ENCODE measurements around the gene TENM4. TPM values are rescaled to one million over a fixed set of nuclear protein-coding genes. Genes with fewer than 3 reads are reported as not detected.
A peak's percentile ranks its signal among the peaks of the same experiment; 100 is the strongest.

TENM4 gene
- total RNA-seq, 1 donor from 2014 or later: not detected

DNA sequence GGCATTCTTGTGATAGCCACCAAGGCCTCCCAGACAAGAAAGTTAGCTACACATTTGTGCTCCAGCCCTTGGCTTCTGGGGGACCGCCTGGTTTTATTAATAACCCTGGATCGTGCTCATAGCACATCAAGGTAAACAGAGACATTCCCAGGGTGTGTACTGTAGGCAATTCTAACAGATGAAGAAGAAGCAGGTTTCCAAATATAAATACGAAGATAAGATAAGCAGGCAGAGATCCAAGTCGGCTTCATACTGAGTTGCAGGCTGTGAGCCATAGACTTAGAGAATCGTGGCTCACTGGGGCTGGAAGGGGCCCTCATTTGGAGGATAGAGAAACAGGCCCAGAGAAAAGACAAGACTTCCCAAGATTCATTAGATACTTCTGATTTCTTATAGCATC, 131.4 kb downstream of the TENM4 start:
- no peak for DNase-seq (ENCODE audit: low read depth in 2 of 2)

DNA sequence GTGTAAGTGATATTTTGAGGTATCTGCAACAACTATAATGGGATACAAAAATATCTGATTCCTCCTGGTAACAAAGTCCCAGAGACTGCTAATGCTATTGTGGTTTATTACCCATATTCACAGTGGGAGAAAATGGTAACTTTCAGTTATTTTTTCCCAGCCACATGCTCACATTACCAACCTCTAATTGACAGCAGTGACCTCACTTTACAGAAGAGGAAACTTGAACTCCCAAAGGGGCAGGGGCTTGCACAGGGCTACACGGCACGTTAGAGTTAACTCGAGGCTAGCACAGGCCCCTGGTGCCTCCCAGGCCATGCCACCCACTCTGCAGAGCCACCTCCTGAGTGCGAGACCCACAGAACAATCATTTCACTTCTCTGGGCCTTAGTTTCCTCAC, 132.4 kb downstream of the TENM4 start:
- no peak for DNase-seq (ENCODE audit: low read depth in 2 of 2)

GRCh38 chr11:79304599-79305212, 136.1 kb downstream of the TENM4 start:
- DNase-seq (ENCODE audit: low read depth in 2 of 2): peak in 1 of 2 donors; percentile 4

DNA sequence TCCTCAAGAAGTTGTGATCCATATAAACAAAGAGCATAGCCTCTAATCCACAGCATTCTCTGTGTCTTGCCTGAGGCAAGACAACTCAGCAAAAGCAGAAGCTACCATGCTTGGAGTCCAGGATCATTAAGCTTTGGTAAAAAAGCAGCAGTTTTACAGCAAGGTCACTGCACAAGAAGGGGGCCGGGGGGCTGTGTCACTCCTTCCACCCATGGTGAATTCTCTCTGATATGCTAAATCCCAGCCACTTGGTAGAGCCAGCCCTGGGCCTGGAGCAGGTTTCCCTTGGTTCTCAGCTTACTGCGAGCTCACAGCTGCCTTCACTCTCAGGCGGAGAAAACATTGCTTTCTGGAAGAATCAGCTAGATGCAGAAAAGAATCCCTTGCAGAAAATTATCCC, 144.7 kb downstream of the TENM4 start:
- DNase-seq (ENCODE audit: low read depth in 2 of 2): no peak

DNA sequence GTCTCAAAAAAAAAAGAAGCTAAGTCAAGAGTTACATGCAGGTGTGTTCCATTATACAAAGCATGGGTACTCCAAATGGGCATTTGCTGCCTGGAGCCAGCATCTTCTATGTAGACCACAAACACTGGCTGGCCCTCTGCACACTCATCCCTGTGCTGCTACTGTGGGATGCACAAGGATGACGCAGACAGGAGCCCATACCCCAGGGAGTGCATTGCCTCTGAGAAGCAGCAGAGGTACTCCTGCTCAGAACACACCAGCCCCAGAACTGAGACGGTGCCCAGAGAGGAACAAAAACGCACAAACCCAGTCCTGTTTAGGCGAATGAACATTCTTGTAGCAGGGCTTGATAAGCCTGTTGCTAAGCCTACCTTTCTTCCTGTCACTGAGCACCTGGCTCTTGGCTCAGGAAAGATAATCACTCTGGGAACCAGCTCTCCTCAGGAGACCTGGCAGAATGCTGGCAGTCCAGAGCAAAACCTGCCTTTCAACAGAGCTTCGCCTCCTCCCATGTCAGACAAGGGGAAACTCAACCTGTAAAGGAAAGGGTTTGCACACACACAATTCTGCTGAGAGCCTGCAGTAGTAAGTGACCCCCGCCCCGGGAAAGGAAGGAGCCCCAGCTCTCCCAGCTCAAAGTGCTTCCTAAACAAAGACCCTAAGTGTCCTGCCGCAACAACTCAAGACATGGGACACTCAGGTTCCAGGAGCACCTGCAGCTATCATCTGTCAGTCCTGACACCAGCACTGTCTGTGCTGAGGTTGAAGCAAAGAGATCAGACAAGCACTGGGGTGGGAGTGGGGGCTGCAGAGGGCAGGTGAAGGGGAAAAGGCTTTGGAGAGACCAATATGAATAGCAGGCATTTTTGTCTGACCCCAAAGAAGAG, 145.7 kb downstream of the TENM4 start:
- DNase-seq (ENCODE audit: low read depth in 2 of 2): no peak

- no peak for DNase-seq (ENCODE audit: low read depth in 2 of 2)
Measured at GRCh38 chr11:79291948-79292347, 148.9 kb downstream of the TENM4 start.

DNA sequence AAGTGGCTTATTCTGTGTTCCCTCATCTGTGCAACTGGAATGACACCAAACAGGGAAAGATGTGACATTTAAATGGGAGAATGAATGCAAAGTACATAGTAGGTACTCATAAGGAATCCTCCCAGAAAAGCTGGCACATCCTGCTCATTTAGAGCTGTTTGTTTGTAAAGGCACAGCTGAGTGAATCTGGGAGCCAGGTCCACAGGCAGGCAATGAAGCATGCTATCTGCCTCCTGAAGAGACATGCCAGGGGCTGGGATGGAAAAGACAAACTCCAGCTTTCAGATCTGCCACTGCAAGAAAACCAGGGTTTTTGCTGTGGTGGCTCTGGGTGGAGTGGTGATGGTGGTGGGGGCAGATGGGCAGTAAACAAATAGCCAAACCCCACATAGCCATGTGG, 150.1 kb downstream of the TENM4 start:
- DNase-seq (ENCODE audit: low read depth in 2 of 2): no peak

GRCh38 chr11:79287952-79288351, 152.9 kb downstream of the TENM4 start:
- DNase-seq (ENCODE audit: low read depth in 2 of 2): no peak

DNA sequence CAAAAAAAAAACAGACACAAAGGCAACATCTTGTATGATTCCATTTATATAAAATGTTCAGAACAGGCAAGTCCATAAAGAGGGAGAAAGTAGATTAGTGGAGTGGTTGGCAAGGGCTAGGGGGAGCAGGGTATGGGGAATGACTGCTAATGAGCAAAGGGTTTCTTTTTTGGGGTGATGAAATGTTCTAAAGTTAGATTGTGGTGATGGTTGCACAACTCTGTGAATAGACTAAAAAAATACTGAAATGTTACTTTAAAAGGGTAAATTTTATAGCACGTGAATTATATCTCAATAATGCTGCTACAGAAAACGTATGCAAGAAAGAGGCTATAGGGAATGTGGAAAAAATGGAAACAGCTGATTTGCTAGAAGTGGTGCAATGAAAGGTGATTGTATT, 155.1 kb downstream of the TENM4 start:
- no peak for DNase-seq (ENCODE audit: low read depth in 2 of 2)

- DNase-seq (ENCODE audit: low read depth in 2 of 2): no peak
Measured at GRCh38 chr11:79276736-79277325, 164.0 kb downstream of the TENM4 start.

DNA sequence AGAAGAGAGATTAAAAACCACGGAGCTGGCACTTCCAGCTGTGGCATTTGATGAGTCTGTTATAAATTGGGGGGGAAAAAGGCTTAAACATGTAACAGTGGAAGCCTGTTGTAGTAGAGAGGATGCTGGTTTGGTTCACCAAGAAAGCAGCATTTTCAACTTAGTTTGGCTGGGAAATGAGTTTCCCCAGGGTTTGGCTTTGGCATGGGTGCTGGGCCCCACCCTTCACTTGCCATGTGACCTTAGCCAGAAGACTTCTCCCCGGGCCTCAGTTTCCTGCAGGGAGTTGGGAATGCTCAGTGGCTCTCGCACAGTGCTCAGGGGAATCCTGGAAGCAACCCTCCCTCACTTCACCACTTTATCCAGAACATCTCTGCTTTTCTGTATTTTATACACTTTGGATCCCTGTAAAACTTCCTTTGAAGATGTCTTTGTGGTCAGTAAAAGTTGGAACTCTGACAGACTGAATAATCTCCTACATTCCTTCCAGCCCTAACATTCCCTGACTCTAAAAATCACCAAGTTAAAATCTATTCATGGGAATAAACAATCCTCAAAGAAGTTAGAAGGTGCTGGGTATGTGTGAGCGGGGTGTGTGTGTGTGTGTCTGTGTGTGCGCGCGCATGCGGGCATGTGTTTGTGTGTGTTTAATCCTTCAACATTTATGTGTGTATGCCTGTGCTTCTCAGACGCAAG, 166.0 kb downstream of the TENM4 start:
- no peak for DNase-seq (ENCODE audit: low read depth in 2 of 2)

- no peak for DNase-seq (ENCODE audit: low read depth in 2 of 2)
Measured at GRCh38 chr11:79273781-79274180, 167.0 kb downstream of the TENM4 start.

GRCh38 chr11:79269611-79270307, 171.1 kb downstream of the TENM4 start:
- no peak for DNase-seq (ENCODE audit: low read depth in 2 of 2)

DNA sequence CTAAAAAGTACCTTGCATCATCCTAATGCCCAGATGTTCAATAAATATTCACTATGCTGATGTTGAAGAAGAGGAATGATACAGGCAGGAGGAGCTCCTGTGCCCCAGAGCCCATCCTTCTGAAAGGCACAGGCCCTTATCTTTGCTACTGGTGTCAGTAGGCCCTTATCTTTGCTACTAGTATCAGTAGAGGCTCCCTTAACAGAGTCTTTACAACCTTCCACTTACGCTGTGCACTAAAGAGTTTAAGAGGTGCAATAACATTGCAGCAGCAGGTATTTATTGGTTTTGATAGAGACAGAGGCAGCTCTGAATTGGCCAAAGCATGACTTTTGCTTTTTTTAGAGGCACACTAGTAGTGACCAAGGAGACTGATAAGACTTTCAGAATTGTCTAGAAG, 174.4 kb downstream of the TENM4 start:
- no peak for DNase-seq (ENCODE audit: low read depth in 2 of 2)

DNA sequence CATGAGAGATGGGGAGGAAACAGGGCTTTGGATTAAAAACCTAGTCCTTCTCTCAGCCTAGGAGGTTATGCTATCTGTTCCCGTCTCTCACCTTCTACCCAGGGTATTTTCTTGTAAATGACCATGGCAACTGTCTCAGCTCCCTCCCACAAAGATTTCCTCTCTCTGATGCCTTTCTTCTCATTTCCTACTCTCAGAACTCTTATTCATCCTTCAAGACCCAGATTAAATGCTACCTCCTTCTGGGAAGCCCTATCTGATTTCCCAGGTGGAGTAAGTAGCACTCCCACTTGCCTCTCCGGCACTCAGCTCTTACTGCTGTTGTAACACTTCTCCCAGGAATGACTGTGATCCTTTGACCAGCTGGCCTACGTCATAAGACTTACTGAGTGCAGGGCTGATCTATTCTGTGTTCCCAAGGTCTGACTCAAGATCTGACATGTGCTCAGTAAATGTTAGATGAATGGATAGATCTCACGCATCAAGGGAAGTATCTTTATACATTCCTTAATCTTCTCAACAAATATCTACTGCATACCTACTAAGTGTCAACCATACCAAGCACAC, 175.0 kb downstream of the TENM4 start:
- DNase-seq (ENCODE audit: low read depth in 2 of 2): peak in 1 of 2 donors; percentile 3

GRCh38 chr11:79264284-79264683, 176.5 kb downstream of the TENM4 start:
- no peak for DNase-seq (ENCODE audit: low read depth in 2 of 2)

DNA sequence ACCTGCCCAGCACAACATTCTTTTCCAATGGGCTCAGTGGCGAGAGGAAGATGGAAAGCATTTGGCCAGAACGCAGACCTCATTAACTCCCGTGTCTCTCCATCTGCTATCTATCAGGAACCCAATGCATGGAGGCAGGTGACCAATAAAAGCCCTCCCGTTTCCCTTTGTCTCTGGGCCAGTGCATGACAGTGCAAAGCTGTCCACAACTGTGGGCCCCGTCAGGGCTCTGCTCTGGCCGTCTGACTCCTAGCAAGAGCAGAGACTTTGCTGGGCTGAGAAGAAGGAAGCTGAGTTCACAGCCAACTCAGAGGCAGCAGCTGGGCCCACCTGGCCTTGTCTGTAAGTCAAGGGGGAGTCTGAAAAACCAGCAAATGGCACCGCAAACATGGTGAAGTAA, 177.8 kb downstream of the TENM4 start:
- no peak for DNase-seq (ENCODE audit: low read depth in 2 of 2)

DNA sequence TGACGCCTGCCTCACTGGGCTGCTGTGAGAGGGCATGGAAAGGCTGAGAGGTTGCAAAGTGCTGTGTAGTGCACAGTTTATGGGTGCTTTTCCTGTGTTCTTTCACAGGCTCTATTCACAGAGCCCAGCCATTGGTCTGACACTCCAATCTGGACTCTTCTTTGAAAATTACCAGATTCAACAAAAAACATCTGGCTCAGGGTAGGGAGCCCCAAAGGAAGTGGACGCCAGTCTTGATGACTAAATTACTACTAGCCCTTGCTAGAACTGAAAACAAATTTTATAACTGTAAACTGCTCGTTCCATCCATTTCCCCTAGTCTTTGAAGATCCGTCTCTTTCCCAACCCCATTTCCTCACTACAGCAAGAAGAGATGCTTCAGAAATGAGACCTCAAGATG, 178.6 kb downstream of the TENM4 start:
- no peak for DNase-seq (ENCODE audit: low read depth in 2 of 2)

- DNase-seq (ENCODE audit: low read depth in 2 of 2): no peak
Measured at GRCh38 chr11:79261684-79262083, 179.1 kb downstream of the TENM4 start.

DNA sequence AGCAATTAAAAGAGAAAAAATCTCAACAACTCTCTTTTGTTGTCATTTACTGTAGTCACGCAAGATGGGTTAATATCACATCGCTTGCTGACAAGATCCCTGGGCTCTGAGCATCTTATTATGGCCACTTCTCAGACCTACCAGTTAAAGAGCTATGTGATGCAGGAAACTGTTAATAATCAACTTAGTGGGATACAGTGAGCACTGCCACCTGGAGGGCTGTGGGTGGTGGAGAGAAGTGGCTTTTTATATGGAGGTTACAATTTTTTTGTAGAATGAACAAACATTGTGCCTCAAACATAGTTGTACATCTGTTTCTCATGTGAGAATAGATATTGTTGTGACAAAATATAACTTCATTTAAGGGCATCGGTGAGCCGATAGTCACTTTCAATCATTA, 181.0 kb downstream of the TENM4 start:
- DNase-seq (ENCODE audit: low read depth in 2 of 2): no peak

DNA sequence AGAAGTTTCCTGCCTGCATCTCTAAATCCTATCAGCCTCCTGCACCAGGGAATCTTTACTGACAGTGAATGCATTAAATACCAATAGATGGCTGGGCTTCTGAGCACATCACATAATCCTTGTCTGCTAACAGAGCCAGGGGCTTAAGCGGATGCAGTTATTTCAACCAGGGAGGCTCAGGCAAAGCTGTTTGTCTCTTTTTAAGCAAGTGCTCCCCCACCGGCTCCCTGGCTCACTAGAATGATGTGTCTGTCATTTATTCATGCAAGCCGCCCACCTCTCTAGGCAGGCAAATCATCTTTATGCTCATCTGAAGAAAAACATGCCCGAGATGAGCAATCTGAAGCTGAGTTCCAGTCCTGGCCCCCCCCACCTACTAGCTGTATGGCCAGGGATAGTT, 182.3 kb downstream of the TENM4 start:
- no peak for DNase-seq (ENCODE audit: low read depth in 2 of 2)

Data from lung microvascular endothelial cell (primary cell).